Hematopoietic multipotent progenitor cell treated with erythropoietin and hydrocortisone succinate and interleukin-3 and kit ligand, for 15 days (in vitro differentiated cells): ENCODE results near the gene TNFRSF6B.
A peak's percentile ranks its signal among the peaks of the same experiment; 100 is the strongest.
"Not testable (repeated sequence)": the region's sequence is repeated elsewhere in the genome, so short reads cannot be mapped to it uniquely, and the experiment has no call there.

Experiments used
- DNase-seq: peaks from one replicate; pipeline ENCODE4 v3.0.0-alpha.2; 2015; ENCODE audit warnings: low spot score

Gene TNFRSF6B, protein sequence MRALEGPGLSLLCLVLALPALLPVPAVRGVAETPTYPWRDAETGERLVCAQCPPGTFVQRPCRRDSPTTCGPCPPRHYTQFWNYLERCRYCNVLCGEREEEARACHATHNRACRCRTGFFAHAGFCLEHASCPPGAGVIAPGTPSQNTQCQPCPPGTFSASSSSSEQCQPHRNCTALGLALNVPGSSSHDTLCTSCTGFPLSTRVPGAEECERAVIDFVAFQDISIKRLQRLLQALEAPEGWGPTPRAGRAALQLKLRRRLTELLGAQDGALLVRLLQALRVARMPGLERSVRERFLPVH

DNA sequence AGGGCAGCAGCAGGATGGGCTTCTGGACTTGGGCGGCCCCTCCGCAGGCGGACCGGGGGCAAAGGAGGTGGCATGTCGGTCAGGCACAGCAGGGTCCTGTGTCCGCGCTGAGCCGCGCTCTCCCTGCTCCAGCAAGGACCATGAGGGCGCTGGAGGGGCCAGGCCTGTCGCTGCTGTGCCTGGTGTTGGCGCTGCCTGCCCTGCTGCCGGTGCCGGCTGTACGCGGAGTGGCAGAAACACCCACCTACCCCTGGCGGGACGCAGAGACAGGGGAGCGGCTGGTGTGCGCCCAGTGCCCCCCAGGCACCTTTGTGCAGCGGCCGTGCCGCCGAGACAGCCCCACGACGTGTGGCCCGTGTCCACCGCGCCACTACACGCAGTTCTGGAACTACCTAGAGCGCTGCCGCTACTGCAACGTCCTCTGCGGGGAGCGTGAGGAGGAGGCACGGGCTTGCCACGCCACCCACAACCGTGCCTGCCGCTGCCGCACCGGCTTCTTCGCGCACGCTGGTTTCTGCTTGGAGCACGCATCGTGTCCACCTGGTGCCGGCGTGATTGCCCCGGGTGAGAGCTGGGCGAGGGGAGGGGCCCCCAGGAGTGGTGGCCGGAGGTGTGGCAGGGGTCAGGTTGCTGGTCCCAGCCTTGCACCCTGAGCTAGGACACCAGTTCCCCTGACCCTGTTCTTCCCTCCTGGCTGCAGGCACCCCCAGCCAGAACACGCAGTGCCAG is at the start of gene TNFRSF6B:
Gene TNFRSF6B (plus strand): TSS at position 25 of the 729 bp plus-strand sequence. CDS start 116 bp downstream, at position 141.
- no peak for DNase-seq

DNA sequence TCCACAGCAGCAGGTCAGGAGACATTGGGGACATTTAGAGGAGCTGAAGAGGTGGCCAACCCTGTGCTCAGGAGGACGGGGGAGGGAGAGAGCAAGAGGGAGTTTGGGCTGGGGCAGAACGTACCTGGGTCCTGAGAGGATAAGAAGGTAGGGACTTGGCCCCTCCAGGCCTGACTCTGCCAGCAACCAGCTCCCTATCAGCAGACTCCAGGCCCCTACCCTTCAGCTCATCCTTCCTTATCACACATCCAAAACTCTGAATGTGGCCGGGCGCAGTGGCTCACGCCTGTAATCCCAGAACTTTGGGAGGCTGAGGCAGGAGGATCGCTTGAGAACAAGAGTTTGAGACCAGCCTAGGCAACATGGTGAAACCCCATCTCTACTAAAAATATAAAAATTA is 48.3 kb upstream of the TNFRSF6B start:
- DNase-seq: no peak

DNA sequence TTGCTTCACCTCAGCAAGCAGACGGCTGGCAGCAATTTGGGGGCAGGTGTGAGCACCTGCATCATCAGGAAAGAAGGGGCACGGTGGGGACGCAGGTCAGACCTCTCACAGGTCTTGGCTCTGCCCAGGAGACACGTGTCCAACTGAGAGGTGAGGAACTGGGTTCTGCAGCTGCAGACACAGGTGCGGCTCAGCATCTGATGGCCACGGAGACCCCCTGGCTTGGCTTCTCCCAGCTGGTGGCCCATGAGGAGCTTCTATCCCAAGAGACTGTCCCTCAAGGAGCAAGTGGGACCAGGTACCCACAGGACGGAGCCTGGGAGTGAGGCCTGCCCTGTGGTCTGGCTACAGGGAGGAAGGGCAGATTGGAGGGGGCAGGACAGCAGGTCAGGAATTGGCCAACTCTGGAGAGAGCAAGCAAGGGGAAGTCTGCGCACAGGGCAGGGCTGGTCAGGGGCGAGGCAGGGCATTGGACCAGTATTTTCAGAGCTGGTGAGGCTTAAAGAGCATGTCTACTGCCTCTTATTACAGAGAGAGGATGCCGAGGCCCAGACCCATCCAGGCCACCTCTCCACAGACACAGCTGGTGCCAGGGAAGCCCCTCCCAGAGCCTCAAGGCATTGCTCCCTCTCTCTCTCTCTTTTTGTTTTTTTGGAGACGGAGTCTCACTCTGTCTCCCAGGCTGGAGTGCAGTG is 47.4 kb upstream of the TNFRSF6B start:
- no peak for DNase-seq

- not testable (repeated sequence) for DNase-seq
These were observed 46.0 kb upstream of the TNFRSF6B start for GRCh38 chr20:63650486-63650885.

DNA sequence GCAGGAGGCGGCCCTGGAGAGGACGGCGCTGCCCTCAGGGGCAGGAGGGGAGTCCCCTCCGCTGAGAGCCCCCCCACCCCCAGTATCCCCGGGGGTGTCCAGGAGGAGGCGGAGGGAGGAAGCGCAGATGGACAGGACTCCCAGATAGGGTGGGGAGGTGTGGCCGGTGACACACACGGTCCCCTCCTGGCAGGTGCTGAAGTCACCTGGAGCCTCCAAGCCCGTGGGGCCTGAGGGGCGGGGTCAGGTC is 44.6 kb upstream of the TNFRSF6B start:
- no peak for DNase-seq

- no peak for DNase-seq
These were observed 44.1 kb upstream of the TNFRSF6B start for GRCh38 chr20:63652192-63652980.

- peak; percentile 28 for DNase-seq
These were observed 43.1 kb upstream of the TNFRSF6B start, which contains the start of gene STMN3 for GRCh38 chr20:63653041-63653973. STMN3 (minus strand) TSS chr20:63653424; CDS start chr20:63653345, 79 bp downstream.

- no peak for DNase-seq
These were observed 42.3 kb upstream of the TNFRSF6B start for GRCh38 chr20:63653974-63654668.

DNA sequence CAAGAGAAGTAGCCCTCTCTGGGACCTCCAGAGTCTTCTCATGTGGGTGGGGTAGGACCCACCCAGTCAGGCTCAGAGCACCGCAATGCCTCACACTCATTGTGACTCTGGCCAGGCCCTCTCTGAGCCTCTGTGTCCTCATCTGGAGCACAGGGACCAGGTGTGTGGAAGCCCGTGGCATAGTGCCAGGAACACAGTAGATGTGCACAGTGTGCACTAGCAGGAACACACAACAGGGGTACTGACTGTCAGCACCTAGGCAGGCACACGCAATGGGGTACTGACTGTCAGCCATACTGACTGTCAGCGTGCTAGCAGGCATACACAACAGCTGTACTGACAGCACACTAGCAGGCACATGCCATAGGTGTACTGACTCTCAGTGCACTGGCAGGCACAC is 41.2 kb upstream of the TNFRSF6B start:
- no peak for DNase-seq

GRCh38 chr20:63656451-63656850 is 40.0 kb upstream of the TNFRSF6B start:
- no peak for DNase-seq

DNA sequence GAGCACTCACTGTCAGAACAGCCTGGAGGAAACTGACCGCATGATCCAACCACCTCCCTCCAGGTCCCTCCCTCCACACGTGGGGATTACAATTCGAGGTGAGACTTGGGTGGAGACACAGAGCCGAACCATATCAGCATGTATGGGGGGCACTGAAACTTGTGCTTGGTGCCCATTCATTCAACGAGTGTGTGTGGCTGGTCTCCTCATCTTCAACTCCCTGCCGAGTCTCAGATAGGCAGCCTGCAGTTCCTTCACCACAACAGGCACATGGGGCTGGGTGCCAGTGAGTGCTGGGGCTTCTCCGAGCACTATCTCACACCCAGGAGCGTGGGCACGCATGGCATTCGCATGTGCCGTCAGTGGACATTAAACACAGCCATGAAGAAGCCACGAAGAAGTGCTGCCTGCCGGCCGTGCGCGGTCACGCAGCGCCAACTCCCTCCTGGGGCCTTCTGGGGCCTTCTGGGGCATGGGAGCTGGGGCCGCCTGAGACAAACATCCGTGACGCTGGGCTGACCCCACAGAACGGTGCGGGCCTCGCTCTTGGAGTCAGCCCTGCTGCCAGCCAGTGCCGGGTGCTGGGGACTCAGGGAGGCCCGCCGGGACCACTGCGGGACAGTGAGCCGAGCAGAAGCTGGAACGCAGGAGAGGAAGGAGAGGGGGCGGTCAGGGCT is 39.1 kb upstream of the TNFRSF6B start:
- no peak for DNase-seq

DNA sequence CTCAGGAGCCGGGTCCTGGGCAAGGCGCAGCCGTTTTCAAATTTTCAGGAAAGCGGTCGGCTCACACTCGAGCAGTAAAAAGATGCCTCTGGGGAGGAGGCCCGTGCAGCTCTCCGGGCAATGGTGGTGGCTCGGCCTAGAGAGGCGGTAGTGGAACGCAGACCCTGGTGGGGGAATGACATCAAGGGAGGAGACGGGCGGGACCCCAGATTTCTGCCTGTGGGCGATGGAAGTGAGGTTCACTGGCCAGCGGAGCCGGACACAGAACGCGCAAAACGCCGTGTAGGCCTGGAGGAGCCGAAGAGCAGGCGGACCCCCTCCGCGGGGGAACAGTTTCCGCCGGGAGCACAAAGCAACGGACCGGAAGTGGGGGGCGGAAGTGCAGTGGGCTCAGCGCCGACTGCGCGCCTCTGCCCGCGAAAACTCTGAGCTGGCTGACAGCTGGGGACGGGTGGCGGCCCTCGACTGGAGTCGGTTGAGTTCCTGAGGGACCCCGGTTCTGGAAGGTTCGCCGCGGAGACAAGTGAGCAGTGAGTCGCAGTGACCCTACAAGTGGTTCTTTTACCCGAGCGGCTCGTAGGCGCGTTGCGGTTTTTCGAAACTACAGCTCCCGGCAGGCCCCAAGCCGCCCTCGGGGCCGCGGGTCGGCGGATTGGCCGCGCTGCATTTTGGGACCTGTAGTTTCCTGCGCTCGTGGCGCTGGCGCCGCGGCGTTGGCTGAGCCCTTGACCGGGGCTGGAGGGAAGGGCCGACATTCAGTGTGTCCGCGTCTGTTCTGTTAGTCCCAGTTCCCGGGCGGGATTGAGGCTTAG is 38.3 kb upstream of the TNFRSF6B start, which contains the start of gene RTEL1:
Gene RTEL1 (plus strand): TSS at position 376 of the 812 bp plus-strand sequence. CDS start 1,091 bp downstream, outside the sequence.
- peak; percentile 89 for DNase-seq

GRCh38 chr20:63658749-63659187 is 37.7 kb upstream of the TNFRSF6B start:
- DNase-seq: no peak

GRCh38 chr20:63659370-63659769 is 37.1 kb upstream of the TNFRSF6B start:
- DNase-seq: no peak

GRCh38 chr20:63660174-63660573 is 36.3 kb upstream of the TNFRSF6B start:
- DNase-seq: not testable (repeated sequence)

DNA sequence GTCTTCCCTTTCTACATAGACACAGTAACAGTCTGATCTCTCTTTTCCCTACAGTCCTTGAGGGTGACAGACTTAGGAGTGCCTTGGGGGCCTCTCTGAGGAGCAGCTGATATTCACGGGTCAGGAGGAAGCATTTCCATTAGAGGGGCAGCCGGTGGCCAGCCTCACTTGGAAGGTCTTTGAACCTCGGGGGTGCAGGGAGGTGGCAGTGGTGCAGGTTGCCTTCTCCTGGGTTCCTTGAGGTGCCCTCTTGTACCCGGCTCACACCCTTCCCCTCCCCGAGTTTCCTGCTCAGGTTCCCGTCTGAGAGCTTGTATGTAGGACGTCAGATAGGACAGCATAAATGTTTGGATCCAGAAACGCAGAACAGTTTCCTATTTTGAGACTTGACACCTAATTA is 35.8 kb upstream of the TNFRSF6B start:
- no peak for DNase-seq

- no peak for DNase-seq
These were observed 35.3 kb upstream of the TNFRSF6B start for GRCh38 chr20:63661108-63661507.

GRCh38 chr20:63661959-63662812 is 34.3 kb upstream of the TNFRSF6B start:
- no peak for DNase-seq
